NCI-H2107 (cell line): ENCODE results near the gene CEND1.

Source experiments
- DNase-seq: peaks from one replicate; lab custom pipeline; 2025; lab: John Stamatoyannopoulos, UW

CEND1 gene

GRCh38 chr11:794766-795633 lies 5.1 kb upstream of the CEND1 start:
- DNase-seq: no peak

GRCh38 chr11:794013-794765 lies 4.3 kb upstream of the CEND1 start:
- no peak for DNase-seq

GRCh38 chr11:793556-793955 lies 3.7 kb upstream of the CEND1 start:
- DNase-seq: no peak

- DNase-seq: no peak
These were observed 3.0 kb upstream of the CEND1 start for GRCh38 chr11:792873-793272.

- no peak for DNase-seq
These were observed 2.6 kb upstream of the CEND1 start for GRCh38 chr11:792535-792821.

- DNase-seq: no peak
These were observed 2.0 kb upstream of the CEND1 start for GRCh38 chr11:791658-792534.

GRCh38 chr11:790721-791564 lies 1.1 kb upstream of the CEND1 start:
- no peak for DNase-seq

- no peak for DNase-seq
These were observed 643 bp downstream of the CEND1 start for GRCh38 chr11:788953-789940.

- no peak for DNase-seq
These were observed 1.8 kb downstream of the CEND1 start for GRCh38 chr11:788009-788640.

GRCh38 chr11:787084-787675 lies 2.7 kb downstream of the CEND1 start:
- DNase-seq: no peak

GRCh38 chr11:786235-787083 lies 3.4 kb downstream of the CEND1 start:
- DNase-seq: no peak

GRCh38 chr11:783581-784015 lies 6.3 kb downstream of the CEND1 start:
- peak; percentile 53 for DNase-seq

GRCh38 chr11:782264-783174 lies 7.4 kb downstream of the CEND1 start:
- DNase-seq: no peak

- no peak for DNase-seq
These were observed 9.8 kb downstream of the CEND1 start for GRCh38 chr11:779955-780532.

- DNase-seq: no peak
These were observed 10.6 kb downstream of the CEND1 start for GRCh38 chr11:778976-779954.
